Measurements from ENCODE around the gene HSH2D.

GRCh38 chr19:16100524-16100923 lies 43.0 kb upstream of the HSH2D start:
- no peak for TF ChIP-seq EZH2 (IDR thresholded peaks at IDR 0.05; ENCODE audit: borderline replicate concordance, low read depth, low read length)
- TF ChIP-seq KLF6 (CRISPR knock-in tag; IDR thresholded peaks at IDR 0.05; ENCODE audit: borderline replicate concordance), result no peak
- no peak for TF ChIP-seq TEAD2 (tag; IDR thresholded peaks at IDR 0.05)
- TF ChIP-seq TAF1 (IDR thresholded peaks at IDR 0.05; ENCODE audit: control insufficient read depth, extremely low read depth, insufficient read depth, low read length, severe bottlenecking), result no peak
- no peak for TF ChIP-seq ZNF609 (CRISPR knock-in tag; IDR thresholded peaks at IDR 0.05; ENCODE audit: borderline replicate concordance)

All from K562 (cell line).